HEK293 (cell line): Measurements from ENCODE around the gene ECI1.

ENCODE experiments used
- BCL11B ChIP-seq: fragments of 450-650 bp; formaldehyde crosslinking; IDR thresholded peaks from 2 replicates; pipeline ENCODE4 v1.5.1; 2016; ENCODE audit warnings: low read depth, missing biosample characterization, missing genetic modification characterization
- INSM2 ChIP-seq: fragments of 450-650 bp; formaldehyde crosslinking; IDR thresholded peaks from 2 replicates; pipeline ENCODE4 v1.5.1; 2016; ENCODE audit warnings: missing biosample characterization, missing genetic modification characterization
- PATZ1 ChIP-seq: fragments of 450-650 bp; formaldehyde crosslinking; IDR thresholded peaks from 2 replicates; pipeline ENCODE4 v1.5.1; 2016; ENCODE audit warnings: missing biosample characterization, missing genetic modification characterization
- PRDM6 ChIP-seq: fragments of 450-650 bp; formaldehyde crosslinking; IDR thresholded peaks from 2 replicates; pipeline ENCODE4 v1.5.1; 2017; ENCODE audit warnings: missing biosample characterization, missing genetic modification characterization
- SCRT1 ChIP-seq: fragments of 450-650 bp; formaldehyde crosslinking; IDR thresholded peaks from 2 replicates; pipeline ENCODE4 v1.5.1; 2016; ENCODE audit warnings: missing biosample characterization, missing genetic modification characterization, borderline replicate concordance
- SP2 ChIP-seq: fragments of 450-650 bp; formaldehyde crosslinking; IDR thresholded peaks from 2 replicates; pipeline ENCODE4 v1.5.1; 2016; ENCODE audit warnings: missing biosample characterization, missing genetic modification characterization
- SP3 ChIP-seq: fragments of 450-650 bp; formaldehyde crosslinking; IDR thresholded peaks from 2 replicates; pipeline ENCODE4 v1.5.1; 2016; ENCODE audit warnings: missing biosample characterization, missing genetic modification characterization
- WT1 ChIP-seq: fragments of 450-650 bp; formaldehyde crosslinking; IDR thresholded peaks from 2 replicates; pipeline ENCODE4 v1.5.1; 2016; ENCODE audit warnings: missing biosample characterization, missing genetic modification characterization
- YY2 ChIP-seq: fragments of 450-650 bp; formaldehyde crosslinking; IDR thresholded peaks from 2 replicates; pipeline ENCODE4 v1.5.1; 2016; ENCODE audit warnings: missing biosample characterization, missing genetic modification characterization
- ZBTB20 ChIP-seq: fragments of 450-650 bp; formaldehyde crosslinking; IDR thresholded peaks from 2 replicates; pipeline ENCODE4 v1.5.1; 2016; ENCODE audit warnings: missing biosample characterization, missing genetic modification characterization
- ZBTB8A ChIP-seq: fragments of 450-650 bp; formaldehyde crosslinking; IDR thresholded peaks from 2 replicates; pipeline ENCODE4 v1.5.1; 2016; ENCODE audit warnings: missing biosample characterization, missing genetic modification characterization
- ZNF10 ChIP-seq: fragments of 450-650 bp; formaldehyde crosslinking; IDR thresholded peaks from 2 replicates; pipeline ENCODE4 v1.5.1; 2017; ENCODE audit warnings: missing biosample characterization, missing genetic modification characterization
- ZNF112 ChIP-seq: fragments of 450-650 bp; formaldehyde crosslinking; IDR thresholded peaks from 2 replicates; pipeline ENCODE4 v1.5.0; 2017; ENCODE audit warnings: missing biosample characterization, missing genetic modification characterization
- ZNF121 ChIP-seq: fragments of 450-650 bp; formaldehyde crosslinking; IDR thresholded peaks from 2 replicates; pipeline ENCODE4 v1.5.1; 2016; ENCODE audit warnings: missing biosample characterization, missing genetic modification characterization
- ZNF138 ChIP-seq: fragments of 450-650 bp; formaldehyde crosslinking; IDR thresholded peaks from 2 replicates; pipeline ENCODE4 v1.5.1; 2016; ENCODE audit warnings: missing biosample characterization, missing genetic modification characterization, borderline replicate concordance
- ZNF148 ChIP-seq: fragments of 450-650 bp; formaldehyde crosslinking; IDR thresholded peaks from 2 replicates; pipeline ENCODE4 v1.5.0; 2017; ENCODE audit warnings: missing biosample characterization, missing genetic modification characterization, borderline replicate concordance
- ZNF202 ChIP-seq: fragments of 450-650 bp; formaldehyde crosslinking; IDR thresholded peaks from 2 replicates; pipeline ENCODE4 v1.5.1; 2016; ENCODE audit warnings: missing biosample characterization, missing genetic modification characterization, borderline replicate concordance
- ZNF211 ChIP-seq: fragments of 450-650 bp; formaldehyde crosslinking; IDR thresholded peaks from 2 replicates; pipeline ENCODE4 v1.5.1; 2016; ENCODE audit warnings: low read depth, missing biosample characterization, missing genetic modification characterization
- ZNF223 ChIP-seq: fragments of 450-650 bp; formaldehyde crosslinking; IDR thresholded peaks from 2 replicates; pipeline ENCODE4 v1.5.1; 2016; ENCODE audit warnings: missing biosample characterization, missing genetic modification characterization
- ZNF37A ChIP-seq: fragments of 450-650 bp; IDR thresholded peaks from 2 replicates; pipeline ENCODE4 v1.5.1; 2018; ENCODE audit warnings: missing biosample characterization, missing genetic modification characterization
- ZNF501 ChIP-seq: fragments of 450-650 bp; formaldehyde crosslinking; IDR thresholded peaks from 2 replicates; pipeline ENCODE4 v1.5.1; 2016; ENCODE audit warnings: missing biosample characterization, missing genetic modification characterization
- ZNF571 ChIP-seq: fragments of 450-650 bp; formaldehyde crosslinking; IDR thresholded peaks from 2 replicates; pipeline ENCODE4 v1.5.0; 2017; ENCODE audit warnings: missing biosample characterization, missing genetic modification characterization
- ZNF585B ChIP-seq: fragments of 450-650 bp; formaldehyde crosslinking; IDR thresholded peaks from 2 replicates; pipeline ENCODE4 v1.5.1; 2016; ENCODE audit warnings: missing biosample characterization, missing genetic modification characterization
- ZNF600 ChIP-seq: fragments of 450-650 bp; formaldehyde crosslinking; IDR thresholded peaks from 2 replicates; pipeline ENCODE4 v1.5.1; 2016; ENCODE audit warnings: missing biosample characterization, missing genetic modification characterization
- ZNF624 ChIP-seq: fragments of 450-650 bp; formaldehyde crosslinking; IDR thresholded peaks from 2 replicates; pipeline ENCODE4 v1.5.1; 2017; ENCODE audit warnings: missing biosample characterization, missing genetic modification characterization
- ZNF654 ChIP-seq: fragments of 450-650 bp; formaldehyde crosslinking; IDR thresholded peaks from 2 replicates; pipeline ENCODE4 v1.5.1; 2016; ENCODE audit warnings: low read depth, missing biosample characterization, missing genetic modification characterization
- ZNF692 ChIP-seq: fragments of 450-650 bp; formaldehyde crosslinking; IDR thresholded peaks from 2 replicates; pipeline ENCODE4 v1.5.1; 2016; ENCODE audit warnings: missing biosample characterization, missing genetic modification characterization
- ZNF837 ChIP-seq: fragments of 450-650 bp; formaldehyde crosslinking; IDR thresholded peaks from 2 replicates; pipeline ENCODE4 v1.5.1; 2016; ENCODE audit warnings: missing biosample characterization, missing genetic modification characterization
- TF ChIP-seq, protein P1 (sequence below): fragments of 450-650 bp; formaldehyde crosslinking; IDR thresholded peaks from 2 replicates; pipeline ENCODE4 v1.5.1; 2016; ENCODE audit warnings: missing biosample characterization, missing genetic modification characterization

The ECI1 gene

DNA sequence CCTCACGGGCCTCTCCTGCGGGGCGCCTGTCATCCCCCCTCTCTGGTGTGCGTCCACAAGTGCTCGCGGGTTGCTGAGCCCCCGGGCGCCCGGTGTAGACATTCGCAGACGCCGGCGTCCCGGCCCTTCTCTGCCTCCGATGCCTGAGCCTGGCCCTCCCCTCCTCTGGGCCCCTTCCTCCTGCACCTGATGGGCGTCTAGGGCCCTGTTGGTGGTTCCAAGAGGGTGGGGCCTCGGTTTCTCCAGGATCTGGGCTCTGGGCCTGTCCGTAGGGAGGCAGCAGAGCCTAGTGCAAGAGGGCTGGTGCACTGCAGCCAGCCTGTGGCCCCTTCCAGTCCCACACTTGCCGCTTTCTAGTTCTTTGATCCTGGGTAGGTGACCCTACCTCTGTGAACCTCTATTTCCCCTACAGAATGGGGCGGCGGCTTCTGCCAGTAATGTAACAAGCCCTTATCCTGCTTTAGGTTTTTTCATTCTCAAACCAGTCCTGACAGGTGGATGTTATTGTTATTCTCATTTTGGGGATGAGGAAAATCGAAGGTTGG is 27.4 kb downstream of the ECI1 start (continued):
- TF ChIP-seq ZNF692 (tag by site-specific recombination) (peak; percentile 41; the same call in 1 of the 2 replicates), PATZ1 (tag by site-specific recombination) (peak; percentile 7; the same call in 1 of the 2 replicates), ZNF112 (tag by site-specific recombination) (no peak), ZNF654 (peak; percentile 37), ZNF138 (no peak), ZNF585B (tag by site-specific recombination) (no peak), SP2 (tag by site-specific recombination) (peak; percentile 66), INSM2 (0 out of 2 replicates have a peak, but pooled peaks have one; percentile 4), WT1 (tag by site-specific recombination) (no peak), ZNF571 (tag by site-specific recombination) (no peak), ZNF837 (tag by site-specific recombination) (no peak), ZNF600 (tag by site-specific recombination) (no peak), ZNF148 (no peak), ZNF121 (peak; percentile 97), SP3 (tag by site-specific recombination) (peak; percentile 19; the same call in 1 of the 2 replicates), ZNF37A (tag by site-specific recombination) (no peak), ZNF223 (tag by site-specific recombination) (no peak), ZBTB20 (tag by site-specific recombination) (peak; percentile 80; the same call in 1 of the 2 replicates), ZBTB8A (peak; percentile 47; the same call in 1 of the 2 replicates), PRDM6 (tag by site-specific recombination) (no peak), YY2 (no peak), ZNF624 (tag by site-specific recombination) (no peak), SCRT1 (peak; percentile 65; the same call in 1 of the 2 replicates), ZNF202 (tag by site-specific recombination) (no peak), ZNF501 (tag by site-specific recombination) (peak; percentile 52; the same call in 1 of the 2 replicates), BCL11B (tag by site-specific recombination) (no peak), ZNF10 (tag by site-specific recombination) (peak; percentile 98), ZNF211 (no peak)
- TF ChIP-seq, protein P1, sequence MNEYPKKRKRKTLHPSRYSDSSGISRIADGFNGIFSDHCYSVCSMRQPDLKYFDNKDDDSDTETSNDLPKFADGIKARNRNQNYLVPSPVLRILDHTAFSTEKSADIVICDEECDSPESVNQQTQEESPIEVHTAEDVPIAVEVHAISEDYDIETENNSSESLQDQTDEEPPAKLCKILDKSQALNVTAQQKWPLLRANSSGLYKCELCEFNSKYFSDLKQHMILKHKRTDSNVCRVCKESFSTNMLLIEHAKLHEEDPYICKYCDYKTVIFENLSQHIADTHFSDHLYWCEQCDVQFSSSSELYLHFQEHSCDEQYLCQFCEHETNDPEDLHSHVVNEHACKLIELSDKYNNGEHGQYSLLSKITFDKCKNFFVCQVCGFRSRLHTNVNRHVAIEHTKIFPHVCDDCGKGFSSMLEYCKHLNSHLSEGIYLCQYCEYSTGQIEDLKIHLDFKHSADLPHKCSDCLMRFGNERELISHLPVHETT (tag by site-specific recombination), result 0 out of 2 replicates have a peak, but pooled peaks have one; percentile 4
